ENCODE data around the gene LY6G6D. TPM values are rescaled to one million over a fixed set of nuclear protein-coding genes. Genes with fewer than 3 reads are reported as not detected.

Gene LY6G6D
- total and polyA plus RNA-seq, 2 of the 13 experiments (the other 11 are each of a cell fraction or from before 2014, with no cell fraction given): not detected

- TF ChIP-seq ELK4 (CRISPR knock-in tag; IDR thresholded peaks at IDR 0.05; ENCODE audit: borderline replicate concordance) (no peak), SOX5 (CRISPR knock-in tag; IDR thresholded peaks at IDR 0.05; ENCODE audit: borderline replicate concordance) (no peak), ZNF234 (CRISPR knock-in tag; conservative IDR thresholded peaks at IDR 0.05) (peak; percentile 84), ZNF136 (CRISPR knock-in tag; IDR thresholded peaks at IDR 0.05; ENCODE audit: low read depth) (no peak), THRA (CRISPR knock-in tag; IDR thresholded peaks at IDR 0.05; ENCODE audit: borderline replicate concordance) (no peak), ISX (CRISPR knock-in tag; conservative IDR thresholded peaks at IDR 0.05) (no peak; the same call in 1 of the 2 replicates), ZBTB34 (CRISPR knock-in tag; IDR thresholded peaks at IDR 0.05) (no peak), MED13 (CRISPR knock-in tag; IDR thresholded peaks at IDR 0.05) (no peak), FOXO4 (CRISPR knock-in tag; conservative IDR thresholded peaks at IDR 0.05) (no peak), NFYB (CRISPR knock-in tag; IDR thresholded peaks at IDR 0.05) (no peak), SMYD3 (CRISPR knock-in tag; IDR thresholded peaks at IDR 0.05) (no peak), ZNF317 (CRISPR knock-in tag; IDR thresholded peaks at IDR 0.05) (no peak), ZNF569 (CRISPR knock-in tag; IDR thresholded peaks at IDR 0.05; ENCODE audit: borderline replicate concordance) (no peak), NCOA2 (CRISPR knock-in tag; IDR thresholded peaks at IDR 0.05) (no peak), HINFP (CRISPR knock-in tag; IDR thresholded peaks at IDR 0.05; ENCODE audit: low read depth) (0 out of 2 replicates have a peak, but pooled peaks have one; percentile 11), GABPB1 (CRISPR knock-in tag; IDR thresholded peaks at IDR 0.05) (peak; percentile 59; the same call in 1 of the 2 replicates), FOXP1 (IDR thresholded peaks at IDR 0.05) (no peak), FOXP1 (CRISPR knock-in tag; IDR thresholded peaks at IDR 0.05) (no peak), ZNF713 (CRISPR knock-in tag; IDR thresholded peaks at IDR 0.05) (no peak; the same call in 1 of the 2 replicates), FOXO1 (CRISPR knock-in tag; IDR thresholded peaks at IDR 0.05) (no peak), E2F2 (CRISPR knock-in tag; IDR thresholded peaks at IDR 0.05; ENCODE audit: borderline replicate concordance) (no peak; the same call in 1 of the 2 replicates), ZNF180 (CRISPR knock-in tag; IDR thresholded peaks at IDR 0.05; ENCODE audit: borderline replicate concordance, low read depth) (peak; percentile 62; the same call in 1 of the 2 replicates)
These were observed 15.0 kb downstream of the LY6G6D start (continued) for GRCh38 chr6:31729979-31730630.

Measured in HepG2 (cell line).